ENCODE measurements around the gene ATP5F1D. TPM values are rescaled to one million over a fixed set of nuclear protein-coding genes. Genes with fewer than 3 reads are reported as not detected.

The ATP5F1D gene
- total RNA-seq, 3 donors from 2014 or later = 47.6 to 64.9 (median 61.3) TPM

- no peaks in the 10 kb centered on the region for H3K9me3 ChIP-seq
- peak; percentile 100 for DNase-seq (ENCODE audit: low spot score in 2 of 2)
- peak; percentile 99 for TF ChIP-seq POLR2AphosphoS5 (IDR thresholded peaks at IDR 0.05)
- peak; percentile 97 for TF ChIP-seq POLR2A (IDR thresholded peaks at IDR 0.05)
- peak in 1 of 3 donors; percentile 56 for TF ChIP-seq CTCF (IDR thresholded peaks at IDR 0.05)
- peak within 1 kb of the TSS; percentile 99 to 100 for H3K27ac ChIP-seq
- H3K4me3 ChIP-seq = peak within 1 kb of the TSS; percentile 64 to 80 (median 78)
- intact Hi-C loops (cut with DNase I; ENCODE audit: low total_unique reads) = no loop called here
- peaks cover 42 to 65% of the 10 kb centered on the region in 2 donors for H3K4me1 ChIP-seq
- H3K27me3 ChIP-seq = no peaks in the 10 kb centered on the region
- H3K36me3 ChIP-seq = peaks cover 5% of the 10 kb centered on the region
Observed at GRCh38 chr19:1269065-1269477, 27.5 kb downstream of the ATP5F1D start, which contains the start of gene CIRBP. Gene CIRBP (plus strand): TSS chr19:1269332. CDS start chr19:1270934, 1,602 bp downstream.

GRCh38 chr19:1269478-1270212 is 28.1 kb downstream of the ATP5F1D start:
- Histone ChIP-seq H3K27ac (peak overlapping the region; percentile 99 to 100), H3K9me3 (no peaks in the 10 kb centered on the region), H3K4me1 (peaks cover 48 to 71% of the 10 kb centered on the region in 2 donors), H3K36me3 (peaks cover 5% of the 10 kb centered on the region), H3K4me3 (peak overlapping the region; percentile 64 to 80 (median 78)), H3K27me3 (no peaks in the 10 kb centered on the region)
- TF ChIP-seq POLR2A (IDR thresholded peaks at IDR 0.05) (peak; percentile 15), CTCF (IDR thresholded peaks at IDR 0.05) (peak in 1 of 3 donors; percentile 14), POLR2AphosphoS5 (IDR thresholded peaks at IDR 0.05) (peak; percentile 24 to 86 (median 62))
- peak; percentile 83 to 86 for DNase-seq (ENCODE audit: low spot score in 2 of 2)
- intact Hi-C loops (cut with DNase I; ENCODE audit: low total_unique reads) = loop anchor here (10.0 kb wide), 2 partner anchors 135 to 175 kb away; partner anchors contain the start of genes DAZAP1 and GAMT

GRCh38 chr19:1270213-1270853 is 28.8 kb downstream of the ATP5F1D start:
- Histone ChIP-seq H3K4me1 (peaks cover 53 to 74% of the 10 kb centered on the region in 2 donors), H3K27ac (peak overlapping the region; percentile 99 to 100), H3K4me3 (peak overlapping the region; percentile 64 to 80 (median 78)), H3K27me3 (no peaks in the 10 kb centered on the region), H3K36me3 (peaks cover 5% of the 10 kb centered on the region), H3K9me3 (no peaks in the 10 kb centered on the region)
- TF ChIP-seq POLR2A (IDR thresholded peaks at IDR 0.05) (no peak), CTCF (IDR thresholded peaks at IDR 0.05) (no peak), POLR2AphosphoS5 (IDR thresholded peaks at IDR 0.05) (no peak)
- intact Hi-C loops (cut with DNase I; ENCODE audit: low total_unique reads) = loop anchor here (10.0 kb wide), 2 partner anchors 134 to 174 kb away; partner anchors contain the start of genes DAZAP1 and GAMT
- no peak for DNase-seq (ENCODE audit: low spot score in 2 of 2)

- no peak for TF ChIP-seq POLR2A (IDR thresholded peaks at IDR 0.05)
- TF ChIP-seq CTCF (IDR thresholded peaks at IDR 0.05) = no peak
- TF ChIP-seq POLR2AphosphoS5 (IDR thresholded peaks at IDR 0.05) = no peak
- peak overlapping the region; percentile 64 to 80 (median 78) for H3K4me3 ChIP-seq
- no peaks in the 10 kb centered on the region for H3K27me3 ChIP-seq
- no peak for DNase-seq (ENCODE audit: low spot score in 2 of 2)
- H3K9me3 ChIP-seq = no peaks in the 10 kb centered on the region
- intact Hi-C loops (cut with DNase I; ENCODE audit: low total_unique reads) = loop anchor here (10.0 kb wide), 2 partner anchors 134 to 174 kb away; partner anchors contain the start of genes DAZAP1 and GAMT
- H3K4me1 ChIP-seq = peaks cover 48 to 68% of the 10 kb centered on the region in 2 donors
- peaks cover 5% of the 10 kb centered on the region for H3K36me3 ChIP-seq
- H3K27ac ChIP-seq = peak overlapping the region; percentile 99 to 100
Observed at GRCh38 chr19:1270854-1271527, 29.4 kb downstream of the ATP5F1D start.
